Suprapubic skin (tissue), 3 donors: Measurements from ENCODE around the gene UHRF1.

Source experiments
- CTCF ChIP-seq, 2 donors: fragments of 200-600 bp in 1 of 2; fragments of 450-650 bp in 1 of 2; sonication (generic) in 1 of 2; IDR thresholded peaks; one replicate each; pipeline ENCODE4 v1.5.1; 2016 to 2019; ENCODE audit warnings: antibody characterized with exemption in 2 of 2, mild to moderate bottlenecking in 1 of 2, moderate library complexity in 1 of 2
- EP300 ChIP-seq: sonication (generic); formaldehyde crosslinking; IDR thresholded peaks from one replicate; pipeline ENCODE4 v1.6.1; 2017; ENCODE audit warnings: antibody characterized with exemption
- POLR2A ChIP-seq, 2 donors: fragments of 450-650 bp; IDR thresholded peaks; one replicate each; pipeline ENCODE4 v1.6.1; 2017; ENCODE audit warnings: antibody characterized with exemption in 2 of 2, mild to moderate bottlenecking in 2 of 2, moderate library complexity in 2 of 2

- TF ChIP-seq EP300 (no peak), POLR2A (IDR thresholded peaks at IDR 0.05) (no peak), CTCF (IDR thresholded peaks at IDR 0.05) (no peak)
These were observed 40.9 kb upstream of the UHRF1 start for GRCh38 chr19:4868286-4868834.
